Lower leg skin (tissue), 3 donors: ENCODE results near the gene GCNT2.

Experiments used
- POLR2A ChIP-seq, 2 donors: fragments of 450-650 bp; IDR thresholded peaks; one replicate each; pipeline ENCODE4 v1.6.1; 2016 to 2017; ENCODE audit warnings: antibody characterized with exemption in 2 of 2, mild to moderate bottlenecking in 1 of 2, moderate library complexity in 1 of 2
- TF ChIP-seq, protein P1 (sequence below), 3 donors: fragments of 450-650 bp; IDR thresholded peaks; one replicate each; pipeline ENCODE4 v1.5.1; 2016; ENCODE audit warnings: antibody characterized with exemption in 3 of 3, mild to moderate bottlenecking in 3 of 3, moderate library complexity in 2 of 3

DNA sequence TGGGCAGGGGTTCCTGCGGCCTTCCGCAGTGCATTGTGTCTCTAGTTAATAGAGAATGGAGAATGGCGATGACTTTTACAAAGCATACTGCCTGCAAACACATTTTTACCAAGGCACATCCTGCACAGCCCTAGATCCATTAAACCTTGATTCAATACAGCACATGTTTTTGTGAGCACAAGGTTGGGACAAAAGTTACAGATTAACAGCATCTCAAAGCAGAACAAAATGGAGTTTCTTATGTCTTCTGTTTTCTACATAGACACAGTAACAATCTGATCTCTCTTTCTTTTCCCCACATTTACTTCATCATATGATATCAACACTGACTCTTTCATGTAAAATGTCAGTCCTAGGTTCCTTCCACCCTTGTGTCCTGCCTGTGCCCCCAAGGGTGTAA, 63.5 kb downstream of the GCNT2 start:
- TF ChIP-seq, protein P1, sequence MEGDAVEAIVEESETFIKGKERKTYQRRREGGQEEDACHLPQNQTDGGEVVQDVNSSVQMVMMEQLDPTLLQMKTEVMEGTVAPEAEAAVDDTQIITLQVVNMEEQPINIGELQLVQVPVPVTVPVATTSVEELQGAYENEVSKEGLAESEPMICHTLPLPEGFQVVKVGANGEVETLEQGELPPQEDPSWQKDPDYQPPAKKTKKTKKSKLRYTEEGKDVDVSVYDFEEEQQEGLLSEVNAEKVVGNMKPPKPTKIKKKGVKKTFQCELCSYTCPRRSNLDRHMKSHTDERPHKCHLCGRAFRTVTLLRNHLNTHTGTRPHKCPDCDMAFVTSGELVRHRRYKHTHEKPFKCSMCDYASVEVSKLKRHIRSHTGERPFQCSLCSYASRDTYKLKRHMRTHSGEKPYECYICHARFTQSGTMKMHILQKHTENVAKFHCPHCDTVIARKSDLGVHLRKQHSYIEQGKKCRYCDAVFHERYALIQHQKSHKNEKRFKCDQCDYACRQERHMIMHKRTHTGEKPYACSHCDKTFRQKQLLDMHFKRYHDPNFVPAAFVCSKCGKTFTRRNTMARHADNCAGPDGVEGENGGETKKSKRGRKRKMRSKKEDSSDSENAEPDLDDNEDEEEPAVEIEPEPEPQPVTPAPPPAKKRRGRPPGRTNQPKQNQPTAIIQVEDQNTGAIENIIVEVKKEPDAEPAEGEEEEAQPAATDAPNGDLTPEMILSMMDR (IDR thresholded peaks at IDR 0.05) = no peak
- TF ChIP-seq POLR2A (IDR thresholded peaks at IDR 0.05) = no peak
